T-cell (primary cell): ENCODE data around the gene FBXW11. TPM values are rescaled to one million over a fixed set of nuclear protein-coding genes. Genes with fewer than 3 reads are reported as not detected.

Source experiments
- ATAC-seq, 4 experiments: fragments of 200-7000 bp in 3 of 4; fragments of 150-1000 bp in 1 of 4; cut with Tn5 transposase; replicated peaks in 1 of 4; 1 replicate in 3 of 4; 2 replicates in 1 of 4; pipeline ENCODE4 v1.10.0; 2021; ENCODE audit warnings: moderate library complexity in 3 of 4, mild to moderate bottlenecking in 2 of 4, moderate number of reproducible peaks in 1 of 4
- CTCF ChIA-PET, 2 donors: fragments of 300-600 bp; sonication (Branson Sonifier 250); formaldehyde crosslinking; loops; one replicate each; lab custom pipeline; 2022; ENCODE audit warnings: antibody characterized with exemption in 2 of 2; lab: Charles Lee
- POLR2A ChIA-PET, 2 donors: fragments of 300-600 bp; sonication (Branson Sonifier 250); formaldehyde crosslinking; loops; one replicate each; lab custom pipeline; 2022; ENCODE audit warnings: antibody characterized with exemption in 2 of 2; lab: Charles Lee
- DNase-seq, 35 experiments: peaks; one replicate each; pipeline versions ENCODE4 v3.0.0 to v3.0.0-alpha.2; 2013 to 2023
- H3K27ac ChIP-seq: one replicate; pipeline ENCODE4 v1.5.1; 2013; ENCODE audit warnings: low read length
- H3K27me3 ChIP-seq, 2 experiments: replicated peaks in 1 of 2; 1 replicate in 1 of 2; 2 replicates in 1 of 2; pipeline versions ENCODE4 v1.6.1 to v1.7.0; 2013; ENCODE audit warnings: low read length in 1 of 2, mixed read lengths in 1 of 2; ENCODE audit not compliant: control insufficient read depth in 2 of 2, insufficient read depth in 2 of 2; ENCODE audit errors: extremely low read depth in 1 of 2
- H3K36me3 ChIP-seq, 2 donors: 1 replicate in 1 of 2; 2 replicates in 1 of 2; pipeline versions ENCODE4 v1.6.1 to v1.7.0; 2013; ENCODE audit warnings: low read length in 1 of 2; ENCODE audit not compliant: control insufficient read depth in 2 of 2, insufficient read depth in 1 of 2; ENCODE audit errors: extremely low read depth in 1 of 2
- H3K4me1 ChIP-seq, 2 experiments: 1 replicate in 1 of 2; 2 replicates in 1 of 2; pipeline versions ENCODE4 v1.6.1 to v1.7.0; 2013; ENCODE audit warnings: low read length in 2 of 2, mixed read lengths in 1 of 2; ENCODE audit not compliant: insufficient read depth in 2 of 2, control insufficient read depth in 1 of 2; ENCODE audit errors: extremely low read depth in 1 of 2
- H3K4me3 ChIP-seq, 2 donors: 1 replicate in 1 of 2; 2 replicates in 1 of 2; pipeline versions ENCODE4 v1.5.1 to v1.7.0; 2013; ENCODE audit warnings: mild to moderate bottlenecking in 2 of 2, low read length in 1 of 2, moderate library complexity in 1 of 2; ENCODE audit not compliant: control insufficient read depth in 1 of 2; ENCODE audit errors: extremely low read depth in 1 of 2
- H3K9me3 ChIP-seq: 2 replicates; pipeline ENCODE4 v1.7.0; 2013
- H3K27ac Mint-ChIP-seq, 2 donors: one replicate each; pipeline ENCODE4 v1.8.0; 2020 to 2021; ENCODE audit warnings: mild to moderate bottlenecking in 2 of 2, mixed read lengths in 2 of 2
- H3K27me3 Mint-ChIP-seq, 2 donors: one replicate each; pipeline ENCODE4 v1.8.0; 2021 to 2022; ENCODE audit warnings: mixed read lengths in 2 of 2
- H3K36me3 Mint-ChIP-seq: one replicate; pipeline ENCODE4 v1.8.0; 2021; ENCODE audit warnings: mixed read lengths
- H3K4me1 Mint-ChIP-seq, 3 donors: one replicate each; pipeline ENCODE4 v1.8.0; 2020 to 2022; ENCODE audit warnings: mixed read lengths in 3 of 3, mild to moderate bottlenecking in 1 of 3
- H3K4me3 Mint-ChIP-seq, 3 donors: one replicate each; pipeline ENCODE4 v1.8.0; 2020 to 2022; ENCODE audit warnings: mild to moderate bottlenecking in 3 of 3, mixed read lengths in 3 of 3, moderate library complexity in 3 of 3
- H3K9me3 Mint-ChIP-seq, 3 donors: one replicate each; pipeline ENCODE4 v1.8.0; 2020 to 2022; ENCODE audit warnings: mixed read lengths in 3 of 3
- WGBS: methylation state at CpG from one replicate; pipeline ENCODE4 v1.1.5; 2013; ENCODE audit warnings: missing lambda C conversion rate; ENCODE audit not compliant: insufficient coverage; 5-methylcytosine and 5-hydroxymethylcytosine counted together
- total RNA-seq, 35 experiments: library from RNA in 6 of 35; stranded (reverse) in 6 of 35; fragments of 120-200 nt in 1 of 35; gene quantifications; one replicate each; pipeline versions ENCODE4 v1.2.1 to v1.2.4 and lab custom pipeline; 2013 to 2026

The FBXW11 gene
- total RNA-seq, 5 donors from 2014 or later (not counting 1 experiment from before 2014, with no cell fraction given), result 33.4 to 36.6 (median 34.2) TPM

DNA sequence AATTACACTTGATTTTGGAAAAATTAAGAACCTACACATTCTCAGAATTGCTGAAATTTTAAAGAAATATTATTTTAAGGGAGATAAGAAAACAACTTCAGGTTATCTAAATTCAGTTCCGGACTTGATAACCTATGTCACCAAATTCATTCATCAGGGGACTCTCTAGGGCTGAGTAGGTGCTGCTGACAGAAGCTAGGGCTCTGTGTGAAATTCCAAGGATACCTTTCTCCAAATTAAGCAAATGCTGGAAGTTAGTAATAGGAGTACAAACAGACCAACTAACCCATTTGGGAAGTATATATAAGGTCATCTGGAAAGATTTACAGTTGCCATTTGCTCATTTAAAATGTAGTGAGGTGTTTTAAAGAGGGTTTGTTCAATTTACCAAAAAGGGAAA, 136.5 kb downstream of the FBXW11 start:
- no peak overlapping the region for H3K27ac Mint-ChIP-seq
- no peak overlapping the region for H3K4me3 Mint-ChIP-seq
- peaks cover 2 to 6% (median 3%) of the 10 kb centered on the region in 3 donors for H3K4me1 Mint-ChIP-seq
- H3K9me3 Mint-ChIP-seq, result no peaks in the 10 kb centered on the region
- DNase-seq, result no peak
- Histone ChIP-seq H3K4me3 (no peak overlapping the region), H3K27me3 (no peaks in the 10 kb centered on the region), H3K27ac (no peak overlapping the region), H3K9me3 (no peaks in the 10 kb centered on the region), H3K36me3 (peaks cover 13 to 64% of the 10 kb centered on the region in 2 donors), H3K4me1 (no peaks in the 10 kb centered on the region)
- no peaks in the 10 kb centered on the region for H3K27me3 Mint-ChIP-seq
- ATAC-seq, result no peak
- WGBS, result no CpG with 5 or more reads among the region's 1 CpG
- POLR2A ChIA-PET, result no interaction called here
- H3K36me3 Mint-ChIP-seq, result peaks cover 48% of the 10 kb centered on the region
- CTCF ChIA-PET, result interaction anchor here in 1 of 2 donors (1.1 kb wide), 1 partner anchor 10 kb away, joined by 4 read pairs; no protein-coding TSS in a partner anchor

DNA sequence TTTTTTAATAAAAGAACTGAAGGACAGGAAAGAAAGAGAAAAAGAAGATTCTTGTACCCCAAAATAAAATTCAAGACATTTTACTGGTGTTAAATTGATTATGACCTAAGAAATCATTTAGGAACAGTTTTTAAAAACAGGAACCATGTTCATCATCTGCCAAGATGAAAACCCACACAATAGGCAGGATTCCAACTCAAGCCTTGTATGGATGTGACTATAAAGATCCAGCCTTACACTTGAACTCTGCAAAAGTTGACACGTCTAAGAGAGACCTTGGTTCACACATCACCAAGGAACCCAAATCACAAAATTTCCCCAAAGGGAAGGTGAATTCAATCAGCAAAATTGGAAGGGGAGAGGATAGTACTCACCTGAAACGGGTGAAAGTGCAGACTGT, 138.2 kb downstream of the FBXW11 start:
- no peak for DNase-seq
- Mint-ChIP-seq H3K27me3 (no peaks in the 10 kb centered on the region), H3K36me3 (peaks cover 45% of the 10 kb centered on the region), H3K4me3 (no peak overlapping the region), H3K4me1 (peaks cover 2 to 6% (median 3%) of the 10 kb centered on the region in 3 donors), H3K9me3 (no peaks in the 10 kb centered on the region), H3K27ac (no peak overlapping the region)
- WGBS, result 83% methylated on average over 1 of the region's 2 CpGs
- H3K27me3 ChIP-seq, result no peaks in the 10 kb centered on the region
- ChIA-PET POLR2A (no interaction called here), CTCF (no interaction called here)
- H3K4me3 ChIP-seq, result no peak overlapping the region
- peaks cover 10 to 62% of the 10 kb centered on the region in 2 donors for H3K36me3 ChIP-seq
- no peaks in the 10 kb centered on the region for H3K4me1 ChIP-seq
- ATAC-seq, result no peak
- no peak overlapping the region for H3K27ac ChIP-seq
- H3K9me3 ChIP-seq, result no peaks in the 10 kb centered on the region

DNA sequence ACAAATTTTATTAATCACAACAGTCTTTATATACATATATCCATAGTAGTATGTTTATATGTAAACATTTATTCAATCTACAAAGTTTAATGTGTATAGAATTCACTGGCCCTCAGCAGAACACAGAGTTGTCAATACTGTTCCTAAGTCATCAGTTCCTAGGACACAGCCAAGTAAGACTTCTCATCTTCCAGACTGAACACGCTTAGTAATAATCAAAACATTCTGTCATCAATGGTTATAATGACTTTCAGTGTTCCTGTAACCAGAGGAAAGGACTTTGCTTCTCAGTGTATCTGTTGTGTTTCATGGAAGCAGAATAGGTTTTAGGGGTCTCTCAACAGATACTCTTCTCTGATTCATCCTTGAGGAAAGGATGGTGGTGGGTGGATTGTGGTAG, 138.7 kb downstream of the FBXW11 start:
- Histone ChIP-seq H3K36me3 (peaks cover 10 to 57% of the 10 kb centered on the region in 2 donors), H3K4me3 (no peak overlapping the region), H3K9me3 (no peaks in the 10 kb centered on the region), H3K27me3 (no peaks in the 10 kb centered on the region), H3K27ac (no peak overlapping the region), H3K4me1 (no peaks in the 10 kb centered on the region)
- Mint-ChIP-seq H3K27ac (no peak overlapping the region), H3K4me3 (no peak overlapping the region), H3K9me3 (no peaks in the 10 kb centered on the region), H3K36me3 (peaks cover 50% of the 10 kb centered on the region), H3K27me3 (no peaks in the 10 kb centered on the region), H3K4me1 (peaks cover 2 to 6% (median 3%) of the 10 kb centered on the region in 3 donors)
- ChIA-PET CTCF (no interaction called here), POLR2A (no interaction called here)
- no CpG with 5 or more reads among the region's 1 CpG for WGBS
- DNase-seq (no peak), ATAC-seq (no peak)

DNA sequence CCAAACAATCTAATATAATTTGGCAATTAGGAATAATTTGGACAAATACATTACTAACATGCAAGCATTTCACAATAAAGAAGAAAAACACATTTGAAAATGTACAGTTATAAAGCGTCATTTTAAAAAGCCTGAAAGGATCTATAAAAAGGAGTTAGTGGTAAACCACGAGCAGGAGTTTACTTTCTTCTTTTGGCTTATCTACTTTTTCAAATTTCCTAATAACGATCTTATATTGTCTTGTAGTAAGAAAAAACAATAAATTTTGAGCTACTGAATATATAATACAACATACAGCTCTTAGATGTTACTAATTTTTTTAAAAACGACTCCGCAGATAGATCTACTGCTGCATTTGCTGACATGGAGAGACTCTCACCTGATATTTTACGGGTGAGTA, 141.0 kb downstream of the FBXW11 start:
- ChIA-PET POLR2A (interaction anchor here in 1 of 2 donors (0.6 kb wide), 1 partner anchor 65 kb away, joined by 5 read pairs; no protein-coding TSS in a partner anchor), CTCF (interaction anchor here (0.6 to 1.0 kb wide), 2 partner anchors 13 to 184 kb away, joined by 3 to 7 read pairs; no protein-coding TSS in a partner anchor)
- no peaks in the 10 kb centered on the region for H3K27me3 ChIP-seq
- no peaks in the 10 kb centered on the region for H3K4me1 ChIP-seq
- Mint-ChIP-seq H3K9me3 (no peaks in the 10 kb centered on the region), H3K27me3 (no peaks in the 10 kb centered on the region), H3K4me1 (peaks cover 0 to 3% (median 2%) of the 10 kb centered on the region in 3 donors), H3K4me3 (no peak overlapping the region), H3K27ac (no peak overlapping the region), H3K36me3 (peaks cover 49% of the 10 kb centered on the region)
- H3K4me3 ChIP-seq, result no peak overlapping the region
- peaks cover 6 to 44% of the 10 kb centered on the region in 2 donors for H3K36me3 ChIP-seq
- H3K9me3 ChIP-seq, result no peaks in the 10 kb centered on the region
- DNase-seq (no peak), ATAC-seq (no peak)
- no CpG with 5 or more reads among the region's 6 CpGs for WGBS
- H3K27ac ChIP-seq, result no peak overlapping the region

DNA sequence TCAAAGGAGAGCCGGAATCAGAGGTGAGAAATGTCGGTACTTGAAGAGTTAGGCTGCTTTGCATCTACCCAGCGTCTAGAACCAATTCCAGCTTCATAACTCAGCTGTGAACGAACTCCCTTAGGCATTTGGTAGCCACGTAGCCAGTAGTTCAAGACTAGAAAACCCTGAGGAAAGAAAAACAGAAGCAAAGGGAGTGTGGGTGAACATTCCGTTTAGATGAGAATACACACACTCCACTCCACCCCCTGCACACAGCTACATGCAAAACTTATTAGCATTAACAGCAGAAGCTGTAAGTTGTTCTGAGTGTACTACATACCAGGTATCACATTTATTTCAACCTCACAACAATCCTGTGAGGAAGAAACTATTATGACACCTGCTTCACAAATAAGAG, 142.5 kb downstream of the FBXW11 start:
- Mint-ChIP-seq H3K27me3 (no peaks in the 10 kb centered on the region), H3K4me3 (no peak overlapping the region), H3K36me3 (peaks cover 59% of the 10 kb centered on the region), H3K9me3 (no peaks in the 10 kb centered on the region), H3K27ac (no peak overlapping the region), H3K4me1 (peaks cover 0 to 3% (median 2%) of the 10 kb centered on the region in 3 donors)
- H3K36me3 ChIP-seq, result peaks cover 3 to 37% of the 10 kb centered on the region in 2 donors
- no peak overlapping the region for H3K4me3 ChIP-seq
- ATAC-seq (no peak), DNase-seq (no peak)
- ChIA-PET CTCF (interaction anchor here in 1 of 2 donors (0.6 kb wide), 1 partner anchor 505 kb away, joined by 5 read pairs; no protein-coding TSS in a partner anchor), POLR2A (no interaction called here)
- no peaks in the 10 kb centered on the region for H3K9me3 ChIP-seq
- no peaks in the 10 kb centered on the region for H3K27me3 ChIP-seq
- no peak overlapping the region for H3K27ac ChIP-seq
- WGBS, result no CpG with 5 or more reads among the region's 6 CpGs
- no peaks in the 10 kb centered on the region for H3K4me1 ChIP-seq

DNA sequence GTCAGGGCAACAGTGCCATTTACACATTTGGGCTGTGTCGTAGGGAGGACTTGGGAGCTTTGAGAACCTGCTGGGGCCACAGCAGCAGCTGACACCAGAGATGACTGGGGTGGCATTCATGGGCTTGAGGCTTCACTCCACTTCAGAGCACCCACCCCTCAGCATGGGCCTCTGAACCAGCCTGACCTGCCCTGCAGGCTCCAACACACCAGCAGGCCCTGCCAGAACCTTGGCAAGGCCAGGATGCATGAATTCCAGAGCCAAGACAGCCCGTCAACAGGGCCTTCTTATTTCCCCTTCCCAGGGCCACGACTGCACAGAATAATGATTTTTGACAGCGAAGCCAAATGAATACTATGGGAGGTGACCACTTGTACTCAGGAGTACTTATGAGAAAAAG, 143.8 kb downstream of the FBXW11 start:
- Mint-ChIP-seq H3K27ac (no peak overlapping the region), H3K4me3 (no peak overlapping the region), H3K4me1 (peaks cover 2 to 9% (median 5%) of the 10 kb centered on the region in 3 donors), H3K27me3 (no peaks in the 10 kb centered on the region), H3K36me3 (peaks cover 53% of the 10 kb centered on the region), H3K9me3 (no peaks in the 10 kb centered on the region)
- 100% methylated on average over 1 of the region's 4 CpGs for WGBS
- ChIA-PET CTCF (no interaction called here), POLR2A (no interaction called here)
- DNase-seq (no peak), ATAC-seq (no peak)
- Histone ChIP-seq H3K9me3 (no peaks in the 10 kb centered on the region), H3K27ac (no peak overlapping the region), H3K4me1 (no peaks in the 10 kb centered on the region), H3K27me3 (no peaks in the 10 kb centered on the region), H3K36me3 (peaks cover 3 to 27% of the 10 kb centered on the region in 2 donors), H3K4me3 (no peak overlapping the region)
